Loucy (cell line): Measurements from ENCODE around the gene PRDM4.

ENCODE experiments used
- EZH2phosphoT487 ChIP-seq: fragments of 200-600 bp; IDR thresholded peaks from 2 replicates; pipeline ENCODE4 v1.6.1; 2018; ENCODE audit warnings: antibody characterized with exemption, mild to moderate bottlenecking, moderate library complexity, borderline replicate concordance
- TF ChIP-seq, protein P1 (sequence below): fragments of 200-600 bp; sonication (generic); conservative IDR thresholded peaks from 2 replicates; pipeline ENCODE4 v1.5.1; 2014; ENCODE audit warnings: mild to moderate bottlenecking, antibody characterized with exemption, low read length

DNA sequence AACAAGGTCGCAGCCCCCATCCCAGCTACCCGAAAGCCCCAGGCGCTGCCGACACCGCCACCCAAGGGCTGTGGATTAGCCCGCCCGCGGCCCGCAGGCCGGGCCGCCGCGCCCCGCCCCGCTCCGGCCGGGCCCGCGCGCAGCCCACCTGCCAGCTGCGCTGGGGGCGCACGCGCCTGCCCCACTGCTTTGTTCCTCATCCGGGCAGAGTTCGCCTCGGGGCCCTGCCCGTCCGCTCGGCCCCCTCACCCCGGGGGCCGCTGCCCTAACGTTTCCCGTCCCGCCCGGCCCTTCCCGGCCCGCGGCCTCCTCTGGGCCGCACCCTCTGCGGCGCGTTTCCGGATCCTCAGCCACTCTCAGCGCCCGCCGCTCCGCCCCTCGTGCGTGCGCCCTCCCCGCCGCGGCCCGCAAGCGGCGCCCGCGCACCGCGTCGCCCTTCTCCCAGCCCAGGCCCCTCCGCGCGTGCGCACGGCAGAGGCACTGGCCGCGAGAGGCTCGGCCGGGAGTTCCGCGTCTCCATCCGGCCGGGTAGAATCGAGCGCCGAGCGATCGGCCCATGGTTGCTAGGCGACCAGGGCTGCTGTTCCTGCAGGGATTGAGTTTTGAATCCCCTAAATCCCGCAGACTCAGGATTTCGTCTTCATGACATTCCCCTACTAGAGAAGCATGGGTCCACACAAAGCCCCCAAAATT is at the start of gene PRDM4:
- TF ChIP-seq, protein P1, sequence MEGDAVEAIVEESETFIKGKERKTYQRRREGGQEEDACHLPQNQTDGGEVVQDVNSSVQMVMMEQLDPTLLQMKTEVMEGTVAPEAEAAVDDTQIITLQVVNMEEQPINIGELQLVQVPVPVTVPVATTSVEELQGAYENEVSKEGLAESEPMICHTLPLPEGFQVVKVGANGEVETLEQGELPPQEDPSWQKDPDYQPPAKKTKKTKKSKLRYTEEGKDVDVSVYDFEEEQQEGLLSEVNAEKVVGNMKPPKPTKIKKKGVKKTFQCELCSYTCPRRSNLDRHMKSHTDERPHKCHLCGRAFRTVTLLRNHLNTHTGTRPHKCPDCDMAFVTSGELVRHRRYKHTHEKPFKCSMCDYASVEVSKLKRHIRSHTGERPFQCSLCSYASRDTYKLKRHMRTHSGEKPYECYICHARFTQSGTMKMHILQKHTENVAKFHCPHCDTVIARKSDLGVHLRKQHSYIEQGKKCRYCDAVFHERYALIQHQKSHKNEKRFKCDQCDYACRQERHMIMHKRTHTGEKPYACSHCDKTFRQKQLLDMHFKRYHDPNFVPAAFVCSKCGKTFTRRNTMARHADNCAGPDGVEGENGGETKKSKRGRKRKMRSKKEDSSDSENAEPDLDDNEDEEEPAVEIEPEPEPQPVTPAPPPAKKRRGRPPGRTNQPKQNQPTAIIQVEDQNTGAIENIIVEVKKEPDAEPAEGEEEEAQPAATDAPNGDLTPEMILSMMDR = peak; percentile 62
- TF ChIP-seq EZH2phosphoT487 = no peak
